Liver (tissue), 9 donors: ENCODE data around the gene NFATC1. TPM values are rescaled to one million over a fixed set of nuclear protein-coding genes. Genes with fewer than 3 reads are reported as not detected.

Experiments
- DNase-seq: peaks from one replicate; pipeline ENCODE4 v3.0.0-alpha.2; 2017; ENCODE audit warnings: low spot score
- H3K27ac ChIP-seq, 2 donors: one replicate each; pipeline ENCODE4 v1.7.0; 2013; ENCODE audit warnings: inconsistent platforms in 2 of 2, low read length in 2 of 2, control low read depth in 1 of 2, low read depth in 1 of 2, mild to moderate bottlenecking in 1 of 2
- H3K27me3 ChIP-seq, 4 donors: one replicate each; pipeline versions ENCODE4 v1.6.1 to v1.7.0; 2013; ENCODE audit warnings: low read length in 3 of 4, inconsistent platforms in 1 of 4, mild to moderate bottlenecking in 1 of 4, moderate library complexity in 1 of 4; ENCODE audit not compliant: control insufficient read depth in 4 of 4, insufficient read depth in 4 of 4
- H3K36me3 ChIP-seq, 4 donors: one replicate each; pipeline versions ENCODE4 v1.6.1 to v1.7.0; 2013; ENCODE audit warnings: low read length in 3 of 4, mild to moderate bottlenecking in 3 of 4, low read depth in 1 of 4, moderate library complexity in 1 of 4; ENCODE audit not compliant: control insufficient read depth in 4 of 4, insufficient read depth in 3 of 4
- H3K4me1 ChIP-seq, 4 donors: one replicate each; pipeline versions ENCODE4 v1.6.1 to v1.7.0; 2013; ENCODE audit warnings: low read length in 3 of 4, mild to moderate bottlenecking in 3 of 4, moderate library complexity in 1 of 4; ENCODE audit not compliant: control insufficient read depth in 4 of 4, insufficient read depth in 4 of 4
- H3K4me3 ChIP-seq, 3 donors: one replicate each; pipeline versions ENCODE4 v1.6.1 to v1.7.0; 2013; ENCODE audit warnings: low read length in 3 of 3, control low read depth in 1 of 3, low read depth in 1 of 3, mild to moderate bottlenecking in 1 of 3
- H3K9ac ChIP-seq, 2 donors: one replicate each; pipeline ENCODE4 v1.7.0; 2013; ENCODE audit warnings: low read length in 2 of 2, mild to moderate bottlenecking in 2 of 2, moderate library complexity in 2 of 2, control low read depth in 1 of 2, low read depth in 1 of 2
- H3K9me3 ChIP-seq, 4 donors: one replicate each; pipeline versions ENCODE4 v1.6.1 to v1.7.0; 2013; ENCODE audit warnings: low read length in 3 of 4; ENCODE audit not compliant: control insufficient read depth in 4 of 4
- EGR1 ChIP-seq, 2 donors: IDR thresholded peaks; 2 replicates each; pipeline ENCODE4 v1.6.1; 2016 to 2018; ENCODE audit warnings: antibody characterized with exemption in 2 of 2, low read depth in 2 of 2
- FOXA1 ChIP-seq: IDR thresholded peaks from 2 replicates; pipeline ENCODE4 v1.6.1; 2016; ENCODE audit warnings: antibody characterized with exemption
- FOXA2 ChIP-seq: IDR thresholded peaks from 2 replicates; pipeline ENCODE4 v1.6.1; 2016; ENCODE audit warnings: antibody characterized with exemption
- GABPA ChIP-seq, 2 donors: IDR thresholded peaks in 1 of 2; conservative IDR thresholded peaks in 1 of 2; 2 replicates each; pipeline ENCODE4 v1.6.1; 2016; ENCODE audit warnings: antibody characterized with exemption in 2 of 2, mild to moderate bottlenecking in 1 of 2, moderate library complexity in 1 of 2
- HNF4A ChIP-seq, 2 donors: conservative IDR thresholded peaks; 2 replicates each; pipeline ENCODE4 v1.6.1; 2016; ENCODE audit warnings: antibody characterized with exemption in 2 of 2, mild to moderate bottlenecking in 2 of 2
- HNF4G ChIP-seq: IDR thresholded peaks from 2 replicates; pipeline ENCODE4 v1.6.1; 2016; ENCODE audit warnings: antibody characterized with exemption
- JUND ChIP-seq, 2 donors: IDR thresholded peaks; 2 replicates each; pipeline ENCODE4 v1.6.1; 2016; ENCODE audit warnings: antibody characterized with exemption in 2 of 2
- NR2F2 ChIP-seq: IDR thresholded peaks from 2 replicates; pipeline ENCODE4 v1.6.1; 2016; ENCODE audit warnings: antibody characterized with exemption
- RAD21 ChIP-seq, 2 donors: IDR thresholded peaks; 2 replicates each; pipeline ENCODE4 v1.6.1; 2016; ENCODE audit warnings: antibody characterized with exemption in 2 of 2, mild to moderate bottlenecking in 2 of 2
- RXRA ChIP-seq, 2 donors: IDR thresholded peaks; 2 replicates each; pipeline ENCODE4 v1.6.1; 2017 to 2018; ENCODE audit warnings: antibody characterized with exemption in 2 of 2, mild to moderate bottlenecking in 1 of 2
- SP1 ChIP-seq: IDR thresholded peaks from 2 replicates; pipeline ENCODE4 v1.6.1; 2018; ENCODE audit warnings: antibody characterized with exemption, mild to moderate bottlenecking
- TAF1 ChIP-seq: conservative IDR thresholded peaks from 2 replicates; pipeline ENCODE4 v1.6.1; 2016; ENCODE audit warnings: antibody characterized with exemption, mild to moderate bottlenecking
- YY1 ChIP-seq: IDR thresholded peaks from 2 replicates; pipeline ENCODE4 v1.6.1; 2016; ENCODE audit warnings: antibody characterized with exemption, mild to moderate bottlenecking
- WGBS: extraction: QIAGEN DNeasy Blood & Tissue Kit; methylation state at CpG from one replicate; pipeline ENCODE4 v1.1.7; 2013; 5-methylcytosine and 5-hydroxymethylcytosine counted together
- polyA plus RNA-seq, 2 donors: library from polyadenylated mRNA; stranded (reverse) in 1 of 2; unstranded in 1 of 2; fragments of 200-250 nt in 1 of 2; fragments of >200 nt in 1 of 2; fragmentation: Nextera tagmentation in 1 of 2; extraction: Ambion mirVana in 1 of 2; gene quantifications; one replicate each; pipeline versions ENCODE4 v1.2.1 to v1.2.3, GENCODE V29; 2013 to 2015
- total RNA-seq, 2 donors: library from RNA; depleted of rRNA; stranded (reverse); fragments of >200 nt; gene quantifications; one replicate each; pipeline ENCODE4 v1.2.3, GENCODE V29; 2014
- TF ChIP-seq, protein P1 (sequence below): IDR thresholded peaks from 2 replicates; pipeline ENCODE4 v1.6.1; 2016; ENCODE audit warnings: antibody characterized with exemption
- TF ChIP-seq, protein P2 (sequence below): IDR thresholded peaks from 2 replicates; pipeline ENCODE4 v1.6.1; 2016; ENCODE audit warnings: antibody characterized with exemption
- TF ChIP-seq, protein P3 (sequence below): IDR thresholded peaks from 2 replicates; pipeline ENCODE4 v1.6.1; 2016; ENCODE audit warnings: antibody characterized with exemption, mild to moderate bottlenecking
- TF ChIP-seq, protein P4 (sequence below): fragments of 150-350 bp; IDR thresholded peaks from 2 replicates; pipeline ENCODE4 v1.5.1; 2017; ENCODE audit warnings: improper control_type of control experiment, low read depth, low read length; ENCODE audit not compliant: missing input control
- TF ChIP-seq, protein P5 (sequence below): IDR thresholded peaks from 2 replicates; pipeline ENCODE4 v1.6.1; 2016; ENCODE audit warnings: antibody characterized with exemption
- donor health status: healthy.
- donor health status: healthy.
- donor health status: healthy.
- donor health status: healthy.
- donor health status: healthy.

NFATC1 gene
- total and polyA plus RNA-seq, 4 donors = 0.57 to 2.2 (median 1.3) TPM

DNA sequence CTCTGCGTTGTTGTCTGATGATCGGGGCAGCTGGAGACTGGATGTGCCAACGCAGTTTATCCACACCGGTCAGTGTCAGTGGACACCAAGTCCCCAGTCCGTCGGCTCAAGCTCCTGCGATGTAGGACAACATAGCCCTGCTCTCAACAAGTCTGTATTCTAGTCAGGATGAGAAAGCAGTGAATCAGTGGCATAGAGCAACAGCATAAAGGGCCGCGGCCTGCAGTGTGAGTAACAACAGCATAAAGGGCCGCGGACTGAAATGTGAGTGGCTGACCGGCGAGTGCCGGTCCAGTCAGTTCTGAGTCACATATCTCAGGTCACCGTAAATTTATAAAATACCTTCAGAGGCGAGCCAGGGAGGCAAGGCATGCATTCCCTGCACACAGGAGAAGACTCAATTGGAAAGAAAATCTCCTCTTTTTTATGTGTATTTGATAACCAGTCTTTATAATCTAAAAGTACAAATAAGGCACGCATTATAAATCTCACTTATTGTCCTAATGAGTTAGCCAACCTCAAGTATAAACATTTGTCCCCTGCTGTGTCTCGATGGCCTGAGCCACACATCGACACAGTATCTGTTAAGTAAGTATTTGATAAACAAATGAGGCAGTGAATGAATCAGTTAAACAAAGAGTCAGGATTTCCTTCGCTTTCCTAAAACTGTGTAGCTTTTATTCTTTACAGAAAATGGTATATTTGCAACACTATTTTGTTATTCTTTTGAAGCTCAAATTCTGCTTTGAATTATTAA is 33.8 kb upstream of the NFATC1 start:
- Histone ChIP-seq H3K27me3 (no peaks in the 10 kb centered on the region), H3K36me3 (peaks cover 7 to 49% (median 29%) of the 10 kb centered on the region in 4 donors), H3K4me1 (no peaks in the 10 kb centered on the region), H3K4me3 (no peak overlapping the region), H3K27ac (no peak overlapping the region), H3K9me3 (no peaks in the 10 kb centered on the region), H3K9ac (no peak overlapping the region)
- DNase-seq = no peak
- TF ChIP-seq EGR1 (IDR thresholded peaks at IDR 0.05; ENCODE audit: low read depth in 2 of 2) (no peak), JUND (IDR thresholded peaks at IDR 0.05) (no peak), NR2F2 (no peak), SP1 (no peak), HNF4G (no peak), YY1 (no peak), GABPA (IDR thresholded peaks at IDR 0.05 in 1 of 2, conservative IDR thresholded peaks at IDR 0.05 in 1 of 2) (no peak), FOXA2 (no peak), RXRA (IDR thresholded peaks at IDR 0.05) (no peak), TAF1 (no peak), FOXA1 (no peak), RAD21 (IDR thresholded peaks at IDR 0.05) (no peak), HNF4A (conservative IDR thresholded peaks at IDR 0.05) (no peak)
- TF ChIP-seq, protein P1, sequence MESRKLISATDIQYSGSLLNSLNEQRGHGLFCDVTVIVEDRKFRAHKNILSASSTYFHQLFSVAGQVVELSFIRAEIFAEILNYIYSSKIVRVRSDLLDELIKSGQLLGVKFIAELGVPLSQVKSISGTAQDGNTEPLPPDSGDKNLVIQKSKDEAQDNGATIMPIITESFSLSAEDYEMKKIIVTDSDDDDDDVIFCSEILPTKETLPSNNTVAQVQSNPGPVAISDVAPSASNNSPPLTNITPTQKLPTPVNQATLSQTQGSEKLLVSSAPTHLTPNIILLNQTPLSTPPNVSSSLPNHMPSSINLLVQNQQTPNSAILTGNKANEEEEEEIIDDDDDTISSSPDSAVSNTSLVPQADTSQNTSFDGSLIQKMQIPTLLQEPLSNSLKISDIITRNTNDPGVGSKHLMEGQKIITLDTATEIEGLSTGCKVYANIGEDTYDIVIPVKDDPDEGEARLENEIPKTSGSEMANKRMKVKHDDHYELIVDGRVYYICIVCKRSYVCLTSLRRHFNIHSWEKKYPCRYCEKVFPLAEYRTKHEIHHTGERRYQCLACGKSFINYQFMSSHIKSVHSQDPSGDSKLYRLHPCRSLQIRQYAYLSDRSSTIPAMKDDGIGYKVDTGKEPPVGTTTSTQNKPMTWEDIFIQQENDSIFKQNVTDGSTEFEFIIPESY = no peak
- TF ChIP-seq, protein P2, sequence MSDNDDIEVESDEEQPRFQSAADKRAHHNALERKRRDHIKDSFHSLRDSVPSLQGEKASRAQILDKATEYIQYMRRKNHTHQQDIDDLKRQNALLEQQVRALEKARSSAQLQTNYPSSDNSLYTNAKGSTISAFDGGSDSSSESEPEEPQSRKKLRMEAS = no peak
- TF ChIP-seq, protein P3, sequence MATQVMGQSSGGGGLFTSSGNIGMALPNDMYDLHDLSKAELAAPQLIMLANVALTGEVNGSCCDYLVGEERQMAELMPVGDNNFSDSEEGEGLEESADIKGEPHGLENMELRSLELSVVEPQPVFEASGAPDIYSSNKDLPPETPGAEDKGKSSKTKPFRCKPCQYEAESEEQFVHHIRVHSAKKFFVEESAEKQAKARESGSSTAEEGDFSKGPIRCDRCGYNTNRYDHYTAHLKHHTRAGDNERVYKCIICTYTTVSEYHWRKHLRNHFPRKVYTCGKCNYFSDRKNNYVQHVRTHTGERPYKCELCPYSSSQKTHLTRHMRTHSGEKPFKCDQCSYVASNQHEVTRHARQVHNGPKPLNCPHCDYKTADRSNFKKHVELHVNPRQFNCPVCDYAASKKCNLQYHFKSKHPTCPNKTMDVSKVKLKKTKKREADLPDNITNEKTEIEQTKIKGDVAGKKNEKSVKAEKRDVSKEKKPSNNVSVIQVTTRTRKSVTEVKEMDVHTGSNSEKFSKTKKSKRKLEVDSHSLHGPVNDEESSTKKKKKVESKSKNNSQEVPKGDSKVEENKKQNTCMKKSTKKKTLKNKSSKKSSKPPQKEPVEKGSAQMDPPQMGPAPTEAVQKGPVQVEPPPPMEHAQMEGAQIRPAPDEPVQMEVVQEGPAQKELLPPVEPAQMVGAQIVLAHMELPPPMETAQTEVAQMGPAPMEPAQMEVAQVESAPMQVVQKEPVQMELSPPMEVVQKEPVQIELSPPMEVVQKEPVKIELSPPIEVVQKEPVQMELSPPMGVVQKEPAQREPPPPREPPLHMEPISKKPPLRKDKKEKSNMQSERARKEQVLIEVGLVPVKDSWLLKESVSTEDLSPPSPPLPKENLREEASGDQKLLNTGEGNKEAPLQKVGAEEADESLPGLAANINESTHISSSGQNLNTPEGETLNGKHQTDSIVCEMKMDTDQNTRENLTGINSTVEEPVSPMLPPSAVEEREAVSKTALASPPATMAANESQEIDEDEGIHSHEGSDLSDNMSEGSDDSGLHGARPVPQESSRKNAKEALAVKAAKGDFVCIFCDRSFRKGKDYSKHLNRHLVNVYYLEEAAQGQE = no peak
- TF ChIP-seq, protein P4, sequence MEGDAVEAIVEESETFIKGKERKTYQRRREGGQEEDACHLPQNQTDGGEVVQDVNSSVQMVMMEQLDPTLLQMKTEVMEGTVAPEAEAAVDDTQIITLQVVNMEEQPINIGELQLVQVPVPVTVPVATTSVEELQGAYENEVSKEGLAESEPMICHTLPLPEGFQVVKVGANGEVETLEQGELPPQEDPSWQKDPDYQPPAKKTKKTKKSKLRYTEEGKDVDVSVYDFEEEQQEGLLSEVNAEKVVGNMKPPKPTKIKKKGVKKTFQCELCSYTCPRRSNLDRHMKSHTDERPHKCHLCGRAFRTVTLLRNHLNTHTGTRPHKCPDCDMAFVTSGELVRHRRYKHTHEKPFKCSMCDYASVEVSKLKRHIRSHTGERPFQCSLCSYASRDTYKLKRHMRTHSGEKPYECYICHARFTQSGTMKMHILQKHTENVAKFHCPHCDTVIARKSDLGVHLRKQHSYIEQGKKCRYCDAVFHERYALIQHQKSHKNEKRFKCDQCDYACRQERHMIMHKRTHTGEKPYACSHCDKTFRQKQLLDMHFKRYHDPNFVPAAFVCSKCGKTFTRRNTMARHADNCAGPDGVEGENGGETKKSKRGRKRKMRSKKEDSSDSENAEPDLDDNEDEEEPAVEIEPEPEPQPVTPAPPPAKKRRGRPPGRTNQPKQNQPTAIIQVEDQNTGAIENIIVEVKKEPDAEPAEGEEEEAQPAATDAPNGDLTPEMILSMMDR = no peak
- TF ChIP-seq, protein P5, sequence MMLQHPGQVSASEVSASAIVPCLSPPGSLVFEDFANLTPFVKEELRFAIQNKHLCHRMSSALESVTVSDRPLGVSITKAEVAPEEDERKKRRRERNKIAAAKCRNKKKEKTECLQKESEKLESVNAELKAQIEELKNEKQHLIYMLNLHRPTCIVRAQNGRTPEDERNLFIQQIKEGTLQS = no peak
- 96% methylated on average over 20 of the region's 20 CpGs for WGBS
